Endothelial cell of umbilical vein (primary cell): ENCODE data around the gene ZDHHC11B. TPM values are rescaled to one million over a fixed set of nuclear protein-coding genes. Genes with fewer than 3 reads are reported as not detected.
"Not testable (repeated sequence)": the region's sequence is repeated elsewhere in the genome, so short reads cannot be mapped to it uniquely, and the experiment has no call there.

Experiments
- BruUV-seq: library from RNA; stranded (reverse); fragments of 400-500 nt; replicated peaks from 2 replicates; lab custom pipeline; 2021; lab: Mats Ljungman, UMichigan
- CTCF ChIA-PET: fragments of 300-600, 350-600 bp; sonication (Branson Sonifier 250); formaldehyde crosslinking; loops from one replicate; lab custom pipeline; 2021; ENCODE audit warnings: antibody characterized with exemption, inconsistent platforms; lab: Charles Lee
- POLR2A ChIA-PET: fragments of 300-600, 350-600 bp; sonication (Branson Sonifier 250); formaldehyde crosslinking; loops from one replicate; lab custom pipeline; 2021; ENCODE audit warnings: antibody characterized with exemption, inconsistent platforms; lab: Charles Lee
- DNase-seq: peaks from one replicate; pipeline ENCODE4 v3.0.0-alpha.2; 2011; ENCODE audit warnings: low read depth, low spot score
- FAIRE-seq: peaks from 2 replicates; lab custom pipeline; 2011; peaks lifted over from hg19 to GRCh38; lab: Jason Lieb, UNC
- H2AFZ ChIP-seq: 2 replicates; pipeline ENCODE4 v1.6.0; 2012; ENCODE audit warnings: low read depth, low read length, control low read depth, inconsistent platforms
- H3K27ac ChIP-seq: 2 replicates; pipeline ENCODE4 v1.5.1; 2011; ENCODE audit warnings: low read depth, mild to moderate bottlenecking, control low read depth, low read length, moderate library complexity; ENCODE audit not compliant: insufficient read depth
- H3K27me3 ChIP-seq, 2 experiments: 2 replicates each; pipeline versions ENCODE4 v1.6.0 to v1.6.1; 2011; ENCODE audit warnings: low read length in 2 of 2, mixed read lengths in 1 of 2; ENCODE audit not compliant: control insufficient read depth in 2 of 2, insufficient read depth in 2 of 2
- H3K36me3 ChIP-seq, 2 experiments: 2 replicates in 1 of 2; 3 replicates in 1 of 2; pipeline ENCODE4 v1.5.1; 2011; ENCODE audit warnings: low read length in 2 of 2, mild to moderate bottlenecking in 1 of 2, moderate library complexity in 1 of 2; ENCODE audit not compliant: control insufficient read depth in 2 of 2, insufficient read depth in 2 of 2; ENCODE audit errors: extremely low read depth in 1 of 2
- H3K4me1 ChIP-seq: 3 replicates; pipeline ENCODE4 v1.5.1; 2011; ENCODE audit warnings: mild to moderate bottlenecking, low read length; ENCODE audit not compliant: control insufficient read depth, insufficient read depth; ENCODE audit errors: extremely low read depth
- H3K4me2 ChIP-seq: 2 replicates; pipeline ENCODE4 v1.6.1; 2011; ENCODE audit warnings: low read length, control low read depth, mixed read lengths; ENCODE audit not compliant: insufficient read depth
- H3K4me3 ChIP-seq, 3 experiments: fragments of 200-600 bp in 1 of 3; sonication (generic), shearing (Covaris generic) in 1 of 3; replicated peaks in 1 of 3; 2 replicates each; pipeline ENCODE4 v1.5.1; 2011 to 2016; ENCODE audit warnings: control low read depth in 3 of 3, low read length in 3 of 3, mild to moderate bottlenecking in 2 of 3, inconsistent platforms in 1 of 3, low read depth in 1 of 3, moderate library complexity in 1 of 3; ENCODE audit not compliant: insufficient read depth in 1 of 3
- H3K79me2 ChIP-seq: 2 replicates; pipeline ENCODE4 v1.6.0; 2012; ENCODE audit warnings: low read length, inconsistent platforms; ENCODE audit not compliant: control insufficient read depth, insufficient read depth
- H3K9ac ChIP-seq: replicated peaks from 2 replicates; pipeline ENCODE3; 2011; ENCODE audit warnings: low read length, control low read depth; ENCODE audit not compliant: insufficient read depth; ENCODE audit errors: extremely low read depth
- H3K9me1 ChIP-seq: replicated peaks from 3 replicates; pipeline ENCODE4 v1.6.0; 2011; ENCODE audit warnings: mild to moderate bottlenecking, low read length; ENCODE audit not compliant: control insufficient read depth, insufficient read depth; ENCODE audit errors: extremely low read depth
- H3K9me3 ChIP-seq: replicated peaks from 2 replicates; pipeline ENCODE4 v1.5.1; 2012; ENCODE audit warnings: low read length, inconsistent platforms; ENCODE audit not compliant: control insufficient read depth, insufficient read depth
- H4K20me1 ChIP-seq: replicated peaks from 2 replicates; pipeline ENCODE3; 2011; ENCODE audit warnings: mild to moderate bottlenecking, low read length; ENCODE audit not compliant: control insufficient read depth, insufficient read depth; ENCODE audit errors: extremely low read depth
- MAX ChIP-seq: IDR thresholded peaks from 2 replicates; pipeline ENCODE4 v1.6.1; 2011; ENCODE audit not compliant: insufficient read depth, insufficient read length
- MYC ChIP-seq: IDR thresholded peaks from one replicate; pipeline ENCODE4 v1.6.1; 2011; ENCODE audit warnings: mild to moderate bottlenecking, low read depth, low read length
- dilution Hi-C: fragments of 300-500 bp; cut with MboI; formaldehyde crosslinking; loops from one replicate; pipeline ENCODE4 v1.15.0; 2019; ENCODE audit warnings: low sequenced_read_pairs; ENCODE audit not compliant: extremely low pct_ligation_motif_present
- intact Hi-C: fragments of 100-400 bp; cut with micrococcal nuclease; formaldehyde crosslinking; loops from one replicate; pipeline ENCODE4 v1.10.0; 2022
- polyA plus RNA-seq, 4 experiments: library from polyadenylated mRNA; depleted of rRNA in 3 of 4; stranded (reverse) in 3 of 4; unstranded in 1 of 4; fragments of >200 nt; gene quantifications; 2 replicates each; pipeline versions ENCODE4 v1.2.1 to v1.2.3, GENCODE V29; 2011 to 2012; ENCODE audit warnings: missing spikeins in 1 of 4
- total RNA-seq: library from RNA; stranded (reverse); gene quantifications from 2 replicates; pipeline ENCODE4 v1.2.3, GENCODE V29; 2021

Gene ZDHHC11B
- total and polyA plus RNA-seq, 2 donors (not counting 3 experiments of a cell fraction or from before 2014, with no cell fraction given): not detected

- Histone ChIP-seq H3K9ac (no peak overlapping the region), H3K9me1 (no peaks in the 10 kb centered on the region), H3K27me3 (no peaks in the 10 kb centered on the region), H3K9me3 (no peaks in the 10 kb centered on the region), H3K4me1 (no peaks in the 10 kb centered on the region), H2AFZ (no peak overlapping the region), H3K27ac (no peak overlapping the region), H3K4me2 (no peak overlapping the region), H4K20me1 (no peaks in the 10 kb centered on the region), H3K79me2 (no peaks in the 10 kb centered on the region), H3K36me3 (no peaks in the 10 kb centered on the region), H3K4me3 (no peak overlapping the region)
- dilution Hi-C loops: no loop called here
- no peak for FAIRE-seq
- TF ChIP-seq MAX: no peak
- TF ChIP-seq MYC: no peak
- no TSS peak for BruUV-seq
- ChIA-PET CTCF (no interaction called here), POLR2A (no interaction called here)
- intact Hi-C loops: no loop called here
- DNase-seq: no peak
Measured at GRCh38 chr5:683551-684481, 100.7 kb downstream of the ZDHHC11B start.

- POLR2A ChIA-PET, H3K9me3 ChIP-seq, dilution Hi-C loops, H3K9me1 ChIP-seq, H3K27me3 ChIP-seq, H3K9ac ChIP-seq, H3K4me1 ChIP-seq, H3K4me3 ChIP-seq, H3K36me3 ChIP-seq, H2AFZ ChIP-seq, CTCF ChIA-PET, BruUV-seq, intact Hi-C loops, H3K79me2 ChIP-seq, DNase-seq, H3K27ac ChIP-seq, FAIRE-seq, H3K4me2 ChIP-seq, H4K20me1 ChIP-seq: not testable (repeated sequence)
Measured at GRCh38 chr5:682651-683358, 101.7 kb downstream of the ZDHHC11B start.

GRCh38 chr5:682216-682615 is 102.3 kb downstream of the ZDHHC11B start:
- CTCF ChIA-PET, dilution Hi-C loops, FAIRE-seq, H3K27me3 ChIP-seq, H4K20me1 ChIP-seq, H3K4me1 ChIP-seq, H3K79me2 ChIP-seq, intact Hi-C loops, H3K9ac ChIP-seq, H3K9me1 ChIP-seq, H3K9me3 ChIP-seq, H3K4me3 ChIP-seq, H3K4me2 ChIP-seq, POLR2A ChIA-PET, H2AFZ ChIP-seq, DNase-seq, H3K27ac ChIP-seq, BruUV-seq, H3K36me3 ChIP-seq: not testable (repeated sequence)
